K562 (cell line): Measurements from ENCODE around the gene POLN. TPM values are rescaled to one million over a fixed set of nuclear protein-coding genes. Genes with fewer than 3 reads are reported as not detected.

Source experiments
- ATAC-seq: fragments of 200-7000 bp; cut with Tn5 transposase; 3 replicates; pipeline ENCODE4 v1.9.1; 2020; ENCODE audit warnings: moderate library complexity
- BruUV-seq: library from RNA; stranded (reverse); fragments of 400-500 nt; replicated peaks from 2 replicates; lab custom pipeline; 2021; lab: Mats Ljungman, UMichigan
- CTCF ChIA-PET: fragments of 300-600 bp; formaldehyde crosslinking; extraction: SDS; loops from one replicate; lab custom pipeline; 2021; ENCODE audit warnings: low intra/inter-chr PET ratio; lab: Yijun Ruan, JAX
- POLR2A ChIA-PET: fragments of 300-600, 350-650 bp; sonication (Branson Sonifier 250); formaldehyde crosslinking; extraction: SDS; loops from one replicate; lab custom pipeline; 2021; ENCODE audit warnings: antibody characterized with exemption, inconsistent platforms; lab: Yijun Ruan, JAX
- DNase-seq, 4 experiments: peaks; one replicate each; pipeline versions ENCODE4 v3.0.0 to v3.0.0-alpha.2; 2011 to 2018; ENCODE audit warnings: low spot score in 3 of 4, mixed read lengths in 3 of 4; ENCODE audit errors: extremely low read depth in 1 of 4
- FAIRE-seq: peaks from 2 replicates; lab custom pipeline; 2011; peaks lifted over from hg19 to GRCh38; lab: Jason Lieb, UNC
- H2AFZ ChIP-seq: 2 replicates; pipeline ENCODE4 v1.6.0; 2011; ENCODE audit warnings: low read depth, low read length, control low read depth, inconsistent platforms
- H3K27ac ChIP-seq: fragments of 200-600 bp; 3 replicates; pipeline ENCODE4 v1.8.0; 2011; ENCODE audit warnings: low read depth, mild to moderate bottlenecking, control low read depth, inconsistent platforms, low read length, moderate library complexity, mixed read lengths; ENCODE audit errors: extremely low read depth
- H3K27me3 ChIP-seq, 2 experiments: fragments of 300-600 bp in 1 of 2; 2 replicates in 1 of 2; 3 replicates in 1 of 2; pipeline versions ENCODE4 v1.6.0 to v1.8.0; 2011; ENCODE audit warnings: inconsistent platforms in 2 of 2, low read length in 2 of 2, mild to moderate bottlenecking in 1 of 2, mixed read lengths in 1 of 2, moderate library complexity in 1 of 2; ENCODE audit not compliant: control insufficient read depth in 2 of 2, insufficient read depth in 2 of 2
- H3K36me3 ChIP-seq: fragments of 300-600 bp; 3 replicates; pipeline ENCODE4 v1.8.0; 2011; ENCODE audit warnings: mild to moderate bottlenecking, low read length, inconsistent platforms; ENCODE audit not compliant: control insufficient read depth, insufficient read depth
- H3K4me1 ChIP-seq, 2 experiments: fragments of 200-600 bp in 1 of 2; replicated peaks in 1 of 2; 2 replicates in 1 of 2; 3 replicates in 1 of 2; pipeline versions ENCODE4 v1.5.1 to v1.8.0; 2011; ENCODE audit warnings: inconsistent platforms in 2 of 2, low read length in 2 of 2, mild to moderate bottlenecking in 1 of 2, mixed read lengths in 1 of 2, moderate library complexity in 1 of 2; ENCODE audit not compliant: control insufficient read depth in 2 of 2, insufficient read depth in 2 of 2
- H3K4me2 ChIP-seq: 2 replicates; pipeline ENCODE4 v1.6.1; 2011; ENCODE audit warnings: low read length, control low read depth, inconsistent platforms, mixed read lengths; ENCODE audit not compliant: insufficient read depth
- H3K4me3 ChIP-seq: fragments of 200-600 bp; sonication (generic), shearing (Covaris generic); 2 replicates; pipeline ENCODE4 v1.5.1; 2016; ENCODE audit warnings: control low read depth, inconsistent platforms
- H3K79me2 ChIP-seq: fragments of 200-600 bp; 3 replicates; pipeline ENCODE4 v1.8.0; 2011; ENCODE audit warnings: low read length, inconsistent platforms; ENCODE audit not compliant: control insufficient read depth, insufficient read depth
- H3K9ac ChIP-seq, 2 experiments: 2 replicates each; pipeline versions ENCODE4 v1.6.0 to v1.6.1; 2011; ENCODE audit warnings: low read depth in 2 of 2, low read length in 2 of 2, control low read depth in 1 of 2, inconsistent platforms in 1 of 2, mild to moderate bottlenecking in 1 of 2, mixed read lengths in 1 of 2; ENCODE audit not compliant: insufficient read depth in 1 of 2
- H3K9me1 ChIP-seq: one replicate; pipeline ENCODE4 v1.6.0; 2011; ENCODE audit warnings: inconsistent platforms, mild to moderate bottlenecking, low read length, moderate library complexity; ENCODE audit not compliant: control insufficient read depth, insufficient read depth
- H3K9me3 ChIP-seq: replicated peaks from 2 replicates; pipeline ENCODE4 v1.5.1; 2011; ENCODE audit warnings: low read depth, low read length, inconsistent platforms; ENCODE audit not compliant: control insufficient read depth, insufficient read depth
- H4K20me1 ChIP-seq: replicated peaks from 2 replicates; pipeline ENCODE4 v1.6.1; 2011; ENCODE audit warnings: low read length, inconsistent platforms, mixed read lengths; ENCODE audit not compliant: control insufficient read depth, insufficient read depth
- DIDO1 ChIP-seq: fragments of 450-650 bp; IDR thresholded peaks from 2 replicates; pipeline ENCODE4 v1.6.1; 2016; ENCODE audit warnings: low read depth, missing biosample characterization, missing genetic modification characterization
- ZNF121 ChIP-seq: sonication (generic); formaldehyde crosslinking; conservative IDR thresholded peaks from 2 replicates; pipeline ENCODE4 v1.8.0; 2022; ENCODE audit warnings: missing genetic modification reagents
- ZNF354B ChIP-seq: fragments of 250-450 bp; sonication (Bioruptor Pico); IDR thresholded peaks from 2 replicates; pipeline ENCODE4 v1.4.0; 2020
- WGBS: fragments of 100-300 bp; shearing (Covaris generic); methylation state at CpG from one replicate; pipeline ENCODE4 v1.1.6; 2016; ENCODE audit warnings: low coverage, mixed read lengths; ENCODE audit not compliant: insufficient coverage; ENCODE audit errors: missing lambda C conversion rate; 5-methylcytosine and 5-hydroxymethylcytosine counted together
- in situ Hi-C: fragments of 300-500 bp; cut with MboI; formaldehyde crosslinking; loops from 4 replicates; pipeline ENCODE4 v1.15.0; 2018; ENCODE audit warnings: inconsistent platforms, mixed read lengths
- intact Hi-C: fragments of 100-400 bp; cut with micrococcal nuclease; formaldehyde crosslinking; loops from 2 replicates; pipeline ENCODE4 v1.14.2; 2022
- polyA plus RNA-seq, 8 experiments: library from polyadenylated mRNA; depleted of rRNA in 4 of 8; stranded (reverse) in 5 of 8; unstranded in 3 of 8; fragments of >200 nt; fragmentation: Nextera tagmentation in 2 of 8; fragmentation: Illumina TruSeq in 1 of 8; extraction: Ambion mirVana in 2 of 8; extraction: Trizol in 1 of 8; gene quantifications; 2 replicates each; pipeline versions ENCODE4 v1.2.1 to v1.2.3, GENCODE V29; 2011 to 2014; ENCODE audit warnings: inconsistent platforms in 1 of 8, missing spikeins in 1 of 8
- total RNA-seq, 7 experiments: library from RNA; depleted of rRNA in 6 of 7; stranded (reverse); fragments of >200 nt in 6 of 7; fragmentation: Illumina TruSeq in 2 of 7; extraction: Trizol in 2 of 7; gene quantifications; 2 replicates each; pipeline versions ENCODE4 v1.2.1 to v1.2.3, GENCODE V29; 2011 to 2021; ENCODE audit warnings: low replicate concordance in 1 of 7

Gene POLN
- total and polyA plus RNA-seq, 9 of the 15 experiments (the other 6 are each of a cell fraction or from before 2014, with no cell fraction given) = 0.08 to 0.91 (median 0.32) TPM

- H3K4me1 ChIP-seq = peaks cover 2 to 79% of the 10 kb centered on the region in 2 experiments; a peak in 3 of 5 replicates
- H3K79me2 ChIP-seq = no peaks in the 10 kb centered on the region
- TF ChIP-seq ZNF121 (CRISPR knock-in tag) (no peak), DIDO1 (tag) (no peak), ZNF354B (no peak)
- TF ChIP-seq, all 486 proteins: peak for 0
- CTCF ChIA-PET = no interaction called here
- Histone ChIP-seq H3K9me3 (no peaks in the 10 kb centered on the region), H3K27ac (no peak overlapping the region), H3K4me2 (no peak overlapping the region), H3K9ac (peak overlapping the region in 1 of 2 experiments; percentile 13; a peak in 1 of 4 replicates), H3K27me3 (no peaks in the 10 kb centered on the region), H3K36me3 (peaks cover 3% of the 10 kb centered on the region; the same call in 1 of the 3 replicates), H4K20me1 (no peaks in the 10 kb centered on the region), H2AFZ (no peak overlapping the region), H3K9me1 (no peaks in the 10 kb centered on the region), H3K4me3 (no peak overlapping the region)
- ATAC-seq (no peak), FAIRE-seq (no peak), DNase-seq (no peak)
- BruUV-seq = no TSS peak
- POLR2A ChIA-PET = interaction anchor here (0.5 to 1.9 kb wide), 2 partner anchors 9 to 423 kb away, joined by 4 to 9 read pairs; no protein-coding TSS in a partner anchor
- 65% methylated on average over 6 of the region's 11 CpGs for WGBS
- intact Hi-C loops (no loop called here), in situ Hi-C loops (no loop called here)
Observed at GRCh38 chr4:2062168-2062807, 179.6 kb downstream of the POLN start.
